AML-193 (cell line): ENCODE measurements around the gene PPP2R3B.
"Not testable (repeated sequence)": the region's sequence is repeated elsewhere in the genome, so short reads cannot be mapped to it uniquely, and the experiment has no call there.

Experiments used
- DNase-seq, 2 experiments: peaks; one replicate each; lab custom pipeline; 2025; lab: John Stamatoyannopoulos, UW

The PPP2R3B gene

GRCh38 chrX:320126-320783 lies 66.5 kb downstream of the PPP2R3B start:
- no peak for DNase-seq

- no peak for DNase-seq
Observed at GRCh38 chrX:319579-320125, 67.1 kb downstream of the PPP2R3B start.

GRCh38 chrX:318739-319578 lies 67.7 kb downstream of the PPP2R3B start, which contains the start of gene GTPBP6:
TSS of gene GTPBP6 (minus strand) at chrX:318796. CDS start at chrX:318787, 9 bp downstream.
- no peak for DNase-seq

GRCh38 chrX:318068-318738 lies 68.5 kb downstream of the PPP2R3B start:
- DNase-seq = no peak

GRCh38 chrX:317424-318067 lies 69.2 kb downstream of the PPP2R3B start:
- DNase-seq = no peak

- no peak for DNase-seq
Observed at GRCh38 chrX:316351-317325, 70.1 kb downstream of the PPP2R3B start.

- DNase-seq = no peak
Observed at GRCh38 chrX:314781-315595, 71.7 kb downstream of the PPP2R3B start.

GRCh38 chrX:314049-314448 lies 72.7 kb downstream of the PPP2R3B start:
- no peak for DNase-seq

GRCh38 chrX:313546-313945 lies 73.2 kb downstream of the PPP2R3B start:
- no peak for DNase-seq

GRCh38 chrX:312621-313331 lies 73.9 kb downstream of the PPP2R3B start:
- no peak for DNase-seq

- no peak for DNase-seq
Observed at GRCh38 chrX:311156-312129, 75.3 kb downstream of the PPP2R3B start.

GRCh38 chrX:310621-311155 lies 76.0 kb downstream of the PPP2R3B start:
- DNase-seq = no peak

GRCh38 chrX:308821-309520 lies 77.7 kb downstream of the PPP2R3B start:
- DNase-seq = no peak

- no peak for DNase-seq
Observed at GRCh38 chrX:307261-308111, 79.2 kb downstream of the PPP2R3B start.

- DNase-seq = not testable (repeated sequence)
Observed at GRCh38 chrX:306614-307251, 80.0 kb downstream of the PPP2R3B start.
